Subcutaneous abdominal adipose tissue (tissue), 5 donors: Measurements from ENCODE around the gene GLDC.

ENCODE experiments used
- H3K27ac ChIP-seq: one replicate; pipeline ENCODE4 v1.7.0; 2013; ENCODE audit warnings: low read depth, mild to moderate bottlenecking, inconsistent platforms, low read length, moderate library complexity
- H3K27me3 ChIP-seq, 5 donors: one replicate each; pipeline ENCODE4 v1.7.0; 2013; ENCODE audit warnings: low read length in 5 of 5, inconsistent platforms in 1 of 5; ENCODE audit not compliant: control insufficient read depth in 5 of 5, insufficient read depth in 4 of 5
- H3K36me3 ChIP-seq, 5 donors: one replicate each; pipeline ENCODE4 v1.7.0; 2013; ENCODE audit warnings: low read length in 5 of 5; ENCODE audit not compliant: control insufficient read depth in 5 of 5, insufficient read depth in 5 of 5
- H3K4me1 ChIP-seq, 5 donors: one replicate each; pipeline ENCODE4 v1.7.0; 2013; ENCODE audit warnings: low read length in 5 of 5, mild to moderate bottlenecking in 3 of 5, moderate library complexity in 1 of 5; ENCODE audit not compliant: control insufficient read depth in 5 of 5, insufficient read depth in 5 of 5
- H3K4me3 ChIP-seq, 5 donors: one replicate each; pipeline ENCODE4 v1.7.0; 2013; ENCODE audit warnings: low read length in 5 of 5, low read depth in 1 of 5
- H3K9ac ChIP-seq, 5 donors: one replicate each; pipeline ENCODE4 v1.7.0; 2013; ENCODE audit warnings: low read length in 5 of 5, mild to moderate bottlenecking in 4 of 5, moderate library complexity in 3 of 5
- H3K9me3 ChIP-seq, 5 donors: one replicate each; pipeline ENCODE4 v1.7.0; 2013; ENCODE audit warnings: low read length in 5 of 5; ENCODE audit not compliant: control insufficient read depth in 5 of 5
- donor health status: healthy.
- donor health status: healthy.
- donor health status: healthy.
- donor health status: healthy.
- donor health status: healthy.

The GLDC gene

DNA sequence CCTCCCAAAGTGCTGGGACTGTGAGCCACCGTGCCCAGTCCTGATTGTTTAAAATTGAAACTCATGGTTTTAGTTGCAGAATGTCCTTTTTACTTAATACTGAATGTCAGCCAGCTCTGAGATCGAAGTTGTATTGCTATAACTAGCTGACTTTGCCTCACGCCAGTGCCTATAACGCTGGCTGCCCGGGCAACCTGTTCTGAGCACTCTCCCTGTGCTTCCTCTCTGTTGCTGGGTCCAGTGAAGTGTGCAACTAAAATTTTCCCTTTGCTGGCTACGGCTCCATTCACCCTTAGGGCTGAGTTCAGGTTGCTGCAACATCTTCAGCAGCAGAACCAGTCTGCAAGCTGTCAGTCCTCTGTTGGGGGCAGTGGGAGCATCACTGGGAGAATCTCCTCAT is 65.9 kb downstream of the GLDC start:
- Histone ChIP-seq H3K9me3 (no peaks in the 10 kb centered on the region), H3K27me3 (peaks cover 0 to 4% (median 0%) of the 10 kb centered on the region in 5 donors), H3K4me3 (no peak overlapping the region), H3K9ac (no peak overlapping the region), H3K36me3 (no peaks in the 10 kb centered on the region), H3K4me1 (no peaks in the 10 kb centered on the region), H3K27ac (no peak overlapping the region)

DNA sequence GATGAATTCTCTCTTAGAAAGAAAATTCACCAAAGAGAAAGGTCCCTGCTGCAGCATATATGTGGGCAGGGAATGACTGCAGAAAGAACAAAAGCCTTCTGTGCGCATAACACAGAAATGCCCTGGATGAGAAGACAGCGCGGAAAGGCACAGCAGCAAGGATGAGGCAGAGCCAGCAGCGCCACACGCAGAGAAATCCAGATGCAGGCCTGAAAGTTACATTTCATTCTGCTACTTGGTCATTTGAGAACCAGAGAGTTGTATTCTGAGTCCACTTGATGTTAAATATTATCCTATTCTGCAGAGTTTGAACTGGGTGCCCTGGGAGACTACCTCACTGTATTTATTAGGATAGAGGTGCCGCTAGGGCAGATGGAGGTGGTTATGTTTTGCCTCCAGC is 68.5 kb downstream of the GLDC start:
- no peaks in the 10 kb centered on the region for H3K36me3 ChIP-seq
- no peak overlapping the region for H3K4me3 ChIP-seq
- H3K4me1 ChIP-seq: no peaks in the 10 kb centered on the region
- H3K9ac ChIP-seq: no peak overlapping the region
- H3K27ac ChIP-seq: no peak overlapping the region
- no peaks in the 10 kb centered on the region for H3K9me3 ChIP-seq
- peaks cover 0 to 4% (median 0%) of the 10 kb centered on the region in 5 donors for H3K27me3 ChIP-seq

DNA sequence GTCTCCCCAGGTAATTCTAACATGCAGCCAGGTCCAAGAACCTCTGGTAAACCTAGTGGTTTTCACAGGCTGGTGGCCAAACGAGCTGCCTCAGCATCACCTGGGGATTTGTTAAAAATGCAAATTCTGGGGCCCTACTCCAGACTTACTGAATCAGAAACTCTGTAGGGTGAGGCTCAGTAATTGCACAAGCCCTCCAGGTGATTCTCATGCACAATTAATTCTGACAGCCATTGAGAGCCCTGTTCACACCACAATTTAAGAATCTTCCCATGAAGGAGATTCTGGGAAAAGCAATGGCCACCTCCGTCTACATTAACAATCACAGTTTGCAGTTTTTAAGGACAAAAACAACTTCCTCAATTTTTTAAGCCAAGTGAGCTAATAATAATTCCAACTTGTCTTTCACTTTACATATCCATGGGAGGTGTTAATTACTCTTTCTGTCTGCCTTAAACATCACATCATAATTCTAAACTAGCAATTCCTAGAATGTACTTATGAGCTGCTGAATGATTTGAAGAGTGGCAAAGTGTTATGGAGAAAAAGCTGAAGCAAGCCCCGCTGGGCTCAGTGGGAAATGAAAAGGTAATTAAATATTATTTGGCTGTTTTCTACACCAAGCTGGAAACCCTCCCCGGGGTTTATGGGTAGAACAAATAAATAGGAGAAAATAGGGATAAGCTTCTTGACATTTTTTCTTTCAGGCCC is 70.0 kb downstream of the GLDC start:
- H3K27ac ChIP-seq: no peak overlapping the region
- H3K9me3 ChIP-seq: no peaks in the 10 kb centered on the region
- H3K4me3 ChIP-seq: no peak overlapping the region
- H3K9ac ChIP-seq: no peak overlapping the region
- no peaks in the 10 kb centered on the region for H3K36me3 ChIP-seq
- H3K4me1 ChIP-seq: no peaks in the 10 kb centered on the region
- peaks cover 0 to 1% (median 0%) of the 10 kb centered on the region in 5 donors for H3K27me3 ChIP-seq

DNA sequence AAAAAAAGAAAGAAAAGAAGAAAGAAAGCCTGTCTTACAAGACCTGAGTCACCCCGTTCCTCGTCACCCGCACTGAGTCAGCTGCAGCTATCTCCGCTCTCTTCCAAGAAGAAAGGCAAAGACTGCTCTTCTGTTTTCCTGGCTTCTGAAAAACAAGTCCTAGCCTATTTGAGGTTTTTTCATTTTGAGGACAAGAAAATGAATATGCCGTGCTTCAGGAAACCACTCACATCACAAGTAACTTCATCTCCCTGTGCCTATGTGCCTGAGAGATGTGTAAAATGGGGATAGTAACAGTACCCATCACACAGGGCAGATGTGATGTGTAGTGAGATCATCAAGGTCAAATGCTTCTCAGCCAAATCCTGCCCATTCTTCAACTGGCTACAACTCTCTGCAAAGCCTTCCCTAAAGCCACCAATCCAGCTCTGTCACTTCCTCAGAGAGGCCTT is 78.4 kb downstream of the GLDC start:
- Histone ChIP-seq H3K4me1 (peaks cover 0 to 8% (median 4%) of the 10 kb centered on the region in 5 donors), H3K27ac (no peak overlapping the region), H3K9ac (no peak overlapping the region), H3K9me3 (no peaks in the 10 kb centered on the region), H3K27me3 (no peaks in the 10 kb centered on the region), H3K4me3 (no peak overlapping the region), H3K36me3 (no peaks in the 10 kb centered on the region)

DNA sequence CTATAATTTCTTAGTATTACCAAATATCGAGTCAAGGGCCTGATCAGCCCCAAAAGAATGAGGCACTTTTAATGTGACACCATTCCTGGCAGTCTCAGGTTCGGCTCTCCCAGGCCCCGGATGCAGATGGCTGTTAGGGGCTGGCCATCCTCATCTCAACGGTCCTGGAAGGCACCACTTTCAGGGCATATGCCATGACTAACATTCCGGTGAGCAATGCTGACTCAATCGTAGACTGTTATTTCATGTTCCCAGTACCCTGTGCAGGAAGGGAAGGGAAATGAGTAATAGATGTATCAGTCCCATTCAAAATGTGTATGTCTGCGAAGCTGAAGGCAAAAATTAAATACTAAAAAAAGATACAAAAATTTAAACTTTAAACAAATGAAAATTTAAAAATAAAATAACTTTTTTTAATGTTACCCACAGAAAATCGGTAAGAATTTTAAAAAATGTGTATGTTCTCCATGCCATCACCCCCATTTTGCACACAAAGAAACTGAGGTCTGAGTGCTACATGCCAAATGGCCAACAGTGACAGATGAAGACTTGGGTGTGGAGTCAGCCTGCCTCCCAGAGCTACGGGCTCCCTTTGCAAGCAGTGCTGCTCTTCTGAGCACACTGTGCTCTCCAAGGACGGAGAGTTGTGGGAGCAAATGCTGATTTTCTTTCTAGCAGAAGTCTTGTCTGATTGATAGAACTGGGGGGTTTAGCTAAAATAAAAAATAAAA is 79.0 kb downstream of the GLDC start:
- Histone ChIP-seq H3K9me3 (no peaks in the 10 kb centered on the region), H3K27me3 (no peaks in the 10 kb centered on the region), H3K4me1 (peaks cover 0 to 8% (median 4%) of the 10 kb centered on the region in 5 donors), H3K9ac (no peak overlapping the region), H3K4me3 (no peak overlapping the region), H3K36me3 (no peaks in the 10 kb centered on the region), H3K27ac (no peak overlapping the region)

DNA sequence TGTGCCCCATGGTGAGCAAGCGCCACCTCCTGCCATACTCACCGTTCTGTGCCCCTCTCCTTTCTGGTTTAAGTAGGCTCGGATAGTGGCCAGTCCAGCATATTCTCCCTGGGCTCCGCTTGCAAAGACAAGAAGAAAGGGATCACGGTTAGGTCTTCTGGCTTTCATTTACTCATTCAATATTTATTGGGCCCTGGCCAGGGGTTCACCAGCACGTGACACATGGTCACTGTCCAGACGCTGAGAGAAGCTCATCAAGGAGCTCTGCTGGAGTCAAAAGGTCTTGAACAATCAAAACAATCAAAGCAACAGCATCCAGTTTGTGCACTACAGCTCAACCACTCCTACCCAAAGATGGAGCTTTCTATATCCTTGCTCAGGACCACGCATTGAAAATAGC is 80.2 kb downstream of the GLDC start:
- Histone ChIP-seq H3K27ac (no peak overlapping the region), H3K9ac (no peak overlapping the region), H3K4me3 (no peak overlapping the region), H3K36me3 (no peaks in the 10 kb centered on the region), H3K4me1 (peaks cover 0 to 8% (median 4%) of the 10 kb centered on the region in 5 donors), H3K27me3 (no peaks in the 10 kb centered on the region), H3K9me3 (no peaks in the 10 kb centered on the region)

DNA sequence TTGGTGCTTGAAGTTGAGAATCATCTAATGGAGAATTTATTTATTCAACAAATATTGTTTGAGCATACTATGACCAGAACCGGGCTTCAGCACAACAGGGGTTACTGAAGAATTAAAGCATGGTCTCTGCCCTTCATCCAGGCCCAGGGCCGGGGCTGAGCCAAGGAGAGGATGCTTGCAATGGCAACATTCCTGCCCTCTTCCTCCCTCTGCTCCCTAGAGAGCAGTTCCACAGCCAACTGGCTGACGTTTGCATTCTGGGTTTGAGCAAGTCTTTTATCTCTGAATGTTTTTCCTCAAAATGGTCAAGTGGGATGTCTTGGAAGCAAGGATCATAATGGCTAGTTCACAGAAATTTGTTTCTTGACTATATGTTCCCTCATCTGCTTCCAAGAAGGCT is 80.7 kb downstream of the GLDC start:
- Histone ChIP-seq H3K4me1 (peaks cover 0 to 8% (median 4%) of the 10 kb centered on the region in 5 donors), H3K9me3 (no peaks in the 10 kb centered on the region), H3K27ac (no peak overlapping the region), H3K9ac (no peak overlapping the region), H3K36me3 (no peaks in the 10 kb centered on the region), H3K27me3 (no peaks in the 10 kb centered on the region), H3K4me3 (no peak overlapping the region)

DNA sequence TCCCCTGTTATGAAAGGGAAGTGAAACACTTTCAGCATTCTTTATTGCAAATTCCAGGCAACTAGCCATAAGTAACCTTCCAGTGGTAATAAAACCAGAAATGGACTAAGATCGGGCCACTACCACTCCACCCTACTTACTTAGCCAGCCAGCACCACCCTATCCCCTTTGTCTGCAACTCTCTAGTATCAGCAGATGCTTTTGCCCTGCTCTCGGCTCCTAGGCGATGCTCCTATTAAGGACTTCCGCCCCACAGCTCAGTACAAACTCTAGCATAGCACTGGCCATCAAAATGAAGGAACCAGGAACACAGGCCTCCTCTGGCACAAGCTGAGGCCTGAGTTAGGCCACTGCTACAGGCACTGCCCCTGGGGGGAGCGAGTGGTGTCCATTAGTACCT is 81.2 kb downstream of the GLDC start:
- Histone ChIP-seq H3K4me3 (no peak overlapping the region), H3K36me3 (no peaks in the 10 kb centered on the region), H3K9ac (no peak overlapping the region), H3K27ac (no peak overlapping the region), H3K4me1 (peaks cover 0 to 8% (median 4%) of the 10 kb centered on the region in 5 donors), H3K27me3 (no peaks in the 10 kb centered on the region), H3K9me3 (no peaks in the 10 kb centered on the region)

DNA sequence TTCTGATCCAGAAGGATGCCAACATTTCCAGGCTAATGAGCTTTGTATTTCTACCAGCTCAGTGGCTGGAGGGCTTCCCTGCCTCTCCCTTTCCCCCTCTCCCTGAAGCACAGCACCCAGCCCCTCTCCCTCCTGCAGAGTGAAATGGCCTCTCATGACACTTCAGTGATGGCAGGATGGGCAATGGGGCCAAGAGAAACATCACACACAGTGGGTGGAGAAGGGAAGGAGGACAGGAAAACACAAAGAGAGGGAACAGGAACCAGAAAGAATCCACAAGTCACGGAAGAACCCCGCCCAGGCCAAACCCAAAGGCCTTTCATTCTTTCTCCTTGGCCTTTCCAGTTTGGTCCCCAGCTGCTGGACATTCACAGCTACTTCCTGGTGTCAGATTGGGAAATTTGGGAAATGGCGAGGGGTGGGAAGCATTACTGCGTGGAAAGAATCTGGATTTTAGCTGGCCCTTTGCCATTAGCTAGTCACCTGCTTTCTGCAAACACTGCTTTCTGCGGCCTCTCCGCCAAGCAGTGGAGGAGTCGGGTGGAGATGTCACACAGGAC is 82.6 kb downstream of the GLDC start:
- Histone ChIP-seq H3K9ac (no peak overlapping the region), H3K36me3 (no peaks in the 10 kb centered on the region), H3K4me1 (peaks cover 0 to 8% (median 4%) of the 10 kb centered on the region in 5 donors), H3K9me3 (no peaks in the 10 kb centered on the region), H3K27me3 (no peaks in the 10 kb centered on the region), H3K27ac (no peak overlapping the region), H3K4me3 (no peak overlapping the region)

DNA sequence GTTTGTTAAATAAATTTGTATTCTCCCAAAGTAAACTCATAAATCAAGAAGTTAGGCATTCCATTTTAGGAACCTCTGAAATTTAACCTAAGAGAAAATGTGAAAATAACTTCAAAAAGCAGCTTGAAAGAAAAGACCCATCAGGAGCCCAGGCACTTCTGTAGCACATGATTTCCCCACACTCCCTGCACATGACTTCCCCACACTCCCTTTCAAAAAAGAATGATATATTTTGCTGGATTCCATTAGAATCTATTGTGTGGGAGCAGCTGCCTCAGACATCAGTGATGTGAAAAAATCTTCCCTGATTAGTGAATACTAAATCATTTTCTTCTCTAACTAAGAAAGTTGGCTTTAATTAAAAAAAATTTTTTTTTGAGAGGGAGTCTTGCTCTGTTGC is 83.3 kb downstream of the GLDC start:
- H3K27ac ChIP-seq: no peak overlapping the region
- H3K9ac ChIP-seq: no peak overlapping the region
- H3K27me3 ChIP-seq: no peaks in the 10 kb centered on the region
- no peak overlapping the region for H3K4me3 ChIP-seq
- peaks cover 0 to 8% (median 4%) of the 10 kb centered on the region in 5 donors for H3K4me1 ChIP-seq
- H3K9me3 ChIP-seq: no peaks in the 10 kb centered on the region
- no peaks in the 10 kb centered on the region for H3K36me3 ChIP-seq
